Astrocyte of the spinal cord (primary cell): ENCODE measurements around the gene KIF26B.

ENCODE experiments used
- DNase-seq: peaks from one replicate; pipeline ENCODE4 v3.0.0; 2011; ENCODE audit warnings: low read depth, low spot score
- H3K4me3 ChIP-seq: 2 replicates; pipeline ENCODE4 v1.5.1; 2011; ENCODE audit warnings: low read depth, mild to moderate bottlenecking, low read length, moderate library complexity
- in situ Hi-C: cut with HindIII; loops from 2 replicates; pipeline ENCODE4 v1.10.0; 2017; ENCODE audit warnings: low sequenced_read_pairs
- TF ChIP-seq, protein P1 (sequence below): IDR thresholded peaks from 2 replicates; pipeline ENCODE4 v1.5.1; 2012; ENCODE audit warnings: low read depth, mild to moderate bottlenecking, low read length, inconsistent platforms

The KIF26B gene

DNA sequence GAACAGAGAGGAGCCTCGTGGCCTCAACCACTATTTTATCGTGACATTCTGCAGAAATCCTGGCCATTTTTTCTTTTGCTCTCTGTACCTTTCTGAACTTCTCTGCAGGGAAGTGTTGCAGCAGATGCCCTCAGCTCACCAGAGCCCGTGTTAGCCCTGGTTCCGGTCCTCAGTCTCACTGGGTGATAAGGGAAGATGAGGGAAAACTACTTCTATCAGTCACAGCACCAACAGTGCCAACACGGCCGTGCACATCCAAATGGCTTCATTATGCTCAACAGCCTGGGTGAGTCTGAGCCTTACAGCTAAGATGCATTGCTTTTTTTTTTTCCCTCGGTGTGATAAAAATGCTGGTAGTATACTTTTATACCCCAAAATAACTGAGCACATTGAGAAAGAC lies 93.0 kb downstream of the KIF26B start:
- in situ Hi-C loops = no loop called here
- no peak for DNase-seq
- H3K4me3 ChIP-seq = no peak overlapping the region
- TF ChIP-seq, protein P1, sequence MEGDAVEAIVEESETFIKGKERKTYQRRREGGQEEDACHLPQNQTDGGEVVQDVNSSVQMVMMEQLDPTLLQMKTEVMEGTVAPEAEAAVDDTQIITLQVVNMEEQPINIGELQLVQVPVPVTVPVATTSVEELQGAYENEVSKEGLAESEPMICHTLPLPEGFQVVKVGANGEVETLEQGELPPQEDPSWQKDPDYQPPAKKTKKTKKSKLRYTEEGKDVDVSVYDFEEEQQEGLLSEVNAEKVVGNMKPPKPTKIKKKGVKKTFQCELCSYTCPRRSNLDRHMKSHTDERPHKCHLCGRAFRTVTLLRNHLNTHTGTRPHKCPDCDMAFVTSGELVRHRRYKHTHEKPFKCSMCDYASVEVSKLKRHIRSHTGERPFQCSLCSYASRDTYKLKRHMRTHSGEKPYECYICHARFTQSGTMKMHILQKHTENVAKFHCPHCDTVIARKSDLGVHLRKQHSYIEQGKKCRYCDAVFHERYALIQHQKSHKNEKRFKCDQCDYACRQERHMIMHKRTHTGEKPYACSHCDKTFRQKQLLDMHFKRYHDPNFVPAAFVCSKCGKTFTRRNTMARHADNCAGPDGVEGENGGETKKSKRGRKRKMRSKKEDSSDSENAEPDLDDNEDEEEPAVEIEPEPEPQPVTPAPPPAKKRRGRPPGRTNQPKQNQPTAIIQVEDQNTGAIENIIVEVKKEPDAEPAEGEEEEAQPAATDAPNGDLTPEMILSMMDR = no peak

DNA sequence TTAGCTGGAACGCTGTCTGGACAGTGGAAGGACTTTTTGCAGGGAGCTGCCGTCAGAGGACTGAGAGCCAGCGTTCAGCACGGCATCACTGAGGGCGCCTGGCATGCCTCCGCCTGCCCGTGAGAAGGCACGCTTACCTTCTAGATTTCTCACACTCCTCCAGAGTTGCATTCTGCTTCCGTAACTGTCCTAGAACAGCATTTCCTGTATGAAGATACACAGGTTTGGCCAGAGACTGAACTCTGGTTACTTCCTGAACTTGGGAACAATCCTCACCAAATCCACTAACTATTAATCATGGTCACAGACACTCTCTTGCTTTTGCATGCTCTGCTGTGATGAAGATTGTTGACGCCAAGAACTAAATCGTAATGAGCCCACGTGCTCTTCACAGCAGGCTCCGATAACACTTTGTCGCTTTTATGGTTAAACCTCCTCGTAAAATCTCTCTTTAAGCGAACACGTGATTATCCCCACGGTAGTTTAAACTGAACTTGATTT lies 93.5 kb downstream of the KIF26B start:
- in situ Hi-C loops = no loop called here
- DNase-seq = no peak
- no peak overlapping the region for H3K4me3 ChIP-seq
- TF ChIP-seq, protein P1 = no peak

DNA sequence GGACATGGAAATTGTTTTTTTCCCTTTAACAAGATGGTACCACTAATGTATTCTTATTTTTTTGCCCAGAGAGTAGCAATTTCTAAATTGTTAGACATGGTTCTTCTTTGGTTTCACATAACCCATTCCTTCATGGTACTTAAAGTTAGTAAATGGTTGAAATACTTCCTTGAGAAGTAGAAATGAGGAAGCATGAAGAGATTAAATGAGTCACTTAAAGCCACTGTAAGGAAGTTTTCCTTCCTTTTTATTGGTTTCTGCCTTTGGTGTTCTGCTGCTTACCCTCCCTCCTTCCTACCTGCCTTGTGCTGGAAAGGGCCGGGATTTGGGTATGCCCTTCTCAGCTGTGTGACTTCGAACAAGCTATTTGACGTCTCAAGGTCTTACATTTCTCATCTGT lies 101.0 kb downstream of the KIF26B start:
- TF ChIP-seq, protein P1 = no peak
- in situ Hi-C loops = no loop called here
- DNase-seq = no peak
- no peak overlapping the region for H3K4me3 ChIP-seq

DNA sequence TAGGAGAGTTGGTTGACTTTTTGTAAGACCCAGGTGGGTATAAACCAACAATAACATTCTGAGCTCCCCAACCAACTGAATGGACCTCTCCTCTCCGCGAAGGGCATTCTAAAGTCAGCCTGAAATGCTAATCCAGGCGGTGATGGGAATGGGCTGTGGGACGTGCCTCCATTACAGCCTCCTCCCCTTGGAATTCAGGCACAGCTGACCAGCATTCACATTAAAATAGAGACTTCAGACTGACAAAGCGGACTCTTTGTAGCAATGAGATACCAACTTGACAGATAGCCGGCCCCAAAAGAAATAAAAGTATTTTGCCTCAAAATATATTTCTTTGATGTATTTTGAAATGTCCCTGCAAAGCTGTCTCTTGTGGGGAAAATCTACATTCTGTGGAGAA lies 101.7 kb downstream of the KIF26B start:
- TF ChIP-seq, protein P1 = no peak

DNA sequence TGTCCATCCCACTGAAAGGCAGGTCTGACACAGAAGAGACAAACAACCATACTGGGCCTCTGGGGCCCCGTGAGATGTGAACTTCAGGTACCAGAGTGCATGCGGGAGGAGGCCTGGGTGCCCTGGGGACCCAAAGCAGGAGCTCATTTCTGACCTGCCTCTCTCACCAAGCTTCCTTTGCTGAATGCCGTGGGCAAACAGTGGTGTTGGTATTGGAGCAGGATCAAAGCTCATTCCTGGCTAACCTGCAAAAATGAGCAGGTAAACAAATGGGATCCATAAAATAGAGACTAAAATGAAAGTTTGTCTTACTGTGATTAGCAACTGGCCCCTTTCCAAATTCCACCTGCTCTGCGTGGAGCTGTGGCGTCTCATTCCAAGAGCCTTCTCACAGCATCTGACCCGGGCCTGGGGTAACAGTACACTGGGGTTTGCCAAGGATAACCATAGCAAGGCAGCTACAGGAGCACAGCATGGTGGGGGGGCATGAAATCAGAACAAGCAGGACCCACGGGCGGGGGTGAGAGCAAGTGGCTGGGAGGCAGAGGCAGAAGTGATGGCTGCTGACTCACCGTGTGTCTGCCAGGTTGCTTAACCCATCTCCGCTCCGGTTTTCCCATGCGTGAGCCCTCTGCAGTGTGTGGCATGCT lies 103.6 kb downstream of the KIF26B start:
- TF ChIP-seq, protein P1 = no peak
- no peak overlapping the region for H3K4me3 ChIP-seq
- in situ Hi-C loops = no loop called here
- DNase-seq = no peak

More for the DNA sequence above, 101.7 kb downstream of the KIF26B start:
- in situ Hi-C loops = no loop called here
- DNase-seq = no peak
- H3K4me3 ChIP-seq = no peak overlapping the region

DNA sequence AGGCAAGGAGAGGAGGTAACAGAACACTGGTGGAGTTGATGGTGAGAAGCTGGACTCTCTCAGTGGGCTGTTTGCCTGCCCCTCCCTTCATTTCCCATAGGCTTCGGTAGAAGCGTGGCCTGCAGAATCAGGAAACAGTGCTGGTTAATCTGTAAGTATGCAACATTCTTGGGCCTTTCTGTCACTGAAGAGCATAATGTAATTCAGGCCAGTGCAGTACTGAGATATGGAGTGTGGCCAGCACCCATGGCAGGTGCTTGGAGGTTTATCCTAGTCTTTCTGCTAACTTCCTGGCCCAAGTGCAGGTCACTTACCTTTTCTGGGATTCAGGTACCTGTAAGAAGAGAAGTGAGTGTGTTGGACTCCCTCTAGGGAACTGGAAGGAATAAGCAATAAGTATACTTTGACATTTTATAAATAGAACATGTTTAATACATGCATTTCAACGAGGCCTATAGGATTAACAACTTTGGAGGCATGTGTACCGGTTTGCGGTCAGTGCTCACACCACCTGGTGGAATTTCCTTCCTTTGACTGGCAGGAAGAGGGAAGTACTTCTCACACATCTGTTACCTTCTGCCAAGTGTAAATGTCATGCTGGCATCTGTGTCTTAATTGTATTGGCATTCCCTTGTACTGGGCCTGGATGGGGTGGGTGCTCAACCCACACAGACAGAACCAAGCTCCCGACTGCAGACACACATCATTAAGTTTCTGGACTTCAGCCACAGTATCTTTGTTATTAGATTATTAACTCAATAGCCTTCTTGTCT lies 105.5 kb downstream of the KIF26B start:
- in situ Hi-C loops = no loop called here
- TF ChIP-seq, protein P1 = no peak
- no peak overlapping the region for H3K4me3 ChIP-seq
- no peak for DNase-seq
